ENCODE results near the gene AATF. TPM values are rescaled to one million over a fixed set of nuclear protein-coding genes. Genes with fewer than 3 reads are reported as not detected.

AATF gene
- total RNA-seq, 1 experiment from 2014 or later: 87.6 TPM

GRCh38 chr17:36942019-36942599, 6.6 kb upstream of the AATF start:
- peaks cover 6% of the 10 kb centered on the region for H3K4me1 Mint-ChIP-seq (ENCODE audit: low read depth, unreplicated experiment)
- TF ChIP-seq CTCF (IDR thresholded peaks at IDR 0.05; ENCODE audit: insufficient read depth in 1 of 2, low read depth in 1 of 2, low read length in 1 of 2, severe bottlenecking in 1 of 2, unreplicated experiment in 1 of 2): no peak
- DNase-seq: no peak
- H3K27me3 Mint-ChIP-seq (ENCODE audit: insufficient read depth, unreplicated experiment): peaks cover 31% of the 10 kb centered on the region
- CTCF ChIA-PET: no interaction called here
- Histone ChIP-seq H3K27me3 (replicated peaks; ENCODE audit: control insufficient read depth, insufficient read depth, low read length) (peaks cover 13% of the 10 kb centered on the region), H3K4me3 (ENCODE audit: low read depth, low read length) (no peak overlapping the region), H3K9me3 (no peaks in the 10 kb centered on the region), H3K4me1 (no peaks in the 10 kb centered on the region; the same call in 1 of the 2 replicates), H3K36me3 (ENCODE audit: control insufficient read depth, insufficient read depth, low read length) (no peaks in the 10 kb centered on the region)
- H3K9me3 Mint-ChIP-seq (ENCODE audit: unreplicated experiment): no peaks in the 10 kb centered on the region
- no peak overlapping the region for H3K27ac Mint-ChIP-seq (ENCODE audit: unreplicated experiment)
- no TSS peak for BruUV-seq (replicated peaks)
- POLR2A ChIA-PET: no interaction called here
- H3K36me3 Mint-ChIP-seq (ENCODE audit: insufficient read depth, unreplicated experiment): peaks cover 5% of the 10 kb centered on the region
- intact Hi-C loops (cut with micrococcal nuclease; ENCODE audit: unreplicated experiment): no loop called here
- H3K4me3 Mint-ChIP-seq (ENCODE audit: unreplicated experiment): no peak overlapping the region

GRCh38 chr17:36942631-36943125, 6.1 kb upstream of the AATF start:
- no peak for TF ChIP-seq CTCF (IDR thresholded peaks at IDR 0.05; ENCODE audit: insufficient read depth in 1 of 2, low read depth in 1 of 2, low read length in 1 of 2, severe bottlenecking in 1 of 2, unreplicated experiment in 1 of 2)
- no peaks in the 10 kb centered on the region for H3K9me3 ChIP-seq
- ChIA-PET CTCF (no interaction called here), POLR2A (no interaction called here)
- no TSS peak for BruUV-seq (replicated peaks)
- Mint-ChIP-seq H3K9me3 (ENCODE audit: unreplicated experiment) (no peaks in the 10 kb centered on the region), H3K4me3 (ENCODE audit: unreplicated experiment) (no peak overlapping the region), H3K27me3 (ENCODE audit: insufficient read depth, unreplicated experiment) (peaks cover 27% of the 10 kb centered on the region), H3K27ac (ENCODE audit: unreplicated experiment) (no peak overlapping the region), H3K4me1 (ENCODE audit: low read depth, unreplicated experiment) (peaks cover 6% of the 10 kb centered on the region), H3K36me3 (ENCODE audit: insufficient read depth, unreplicated experiment) (peaks cover 5% of the 10 kb centered on the region)
- H3K4me1 ChIP-seq: peaks cover under 1% of the 10 kb centered on the region; the same call in 1 of the 2 replicates
- no peaks in the 10 kb centered on the region for H3K36me3 ChIP-seq (ENCODE audit: control insufficient read depth, insufficient read depth, low read length)
- H3K4me3 ChIP-seq (ENCODE audit: low read depth, low read length): no peak overlapping the region
- intact Hi-C loops (cut with micrococcal nuclease; ENCODE audit: unreplicated experiment): no loop called here
- no peak for DNase-seq
- H3K27me3 ChIP-seq (replicated peaks; ENCODE audit: control insufficient read depth, insufficient read depth, low read length): peaks cover 11% of the 10 kb centered on the region

GRCh38 chr17:36943250-36944191, 5.2 kb upstream of the AATF start:
- Histone ChIP-seq H3K4me1 (peaks cover 4% of the 10 kb centered on the region; the same call in 1 of the 2 replicates), H3K9me3 (no peaks in the 10 kb centered on the region), H3K36me3 (ENCODE audit: control insufficient read depth, insufficient read depth, low read length) (no peaks in the 10 kb centered on the region), H3K27me3 (replicated peaks; ENCODE audit: control insufficient read depth, insufficient read depth, low read length) (peaks cover 7% of the 10 kb centered on the region), H3K4me3 (ENCODE audit: low read depth, low read length) (no peak overlapping the region)
- ChIA-PET CTCF (no interaction called here), POLR2A (no interaction called here)
- intact Hi-C loops (cut with micrococcal nuclease; ENCODE audit: unreplicated experiment): no loop called here
- Mint-ChIP-seq H3K4me3 (ENCODE audit: unreplicated experiment) (no peak overlapping the region), H3K27ac (ENCODE audit: unreplicated experiment) (no peak overlapping the region), H3K4me1 (ENCODE audit: low read depth, unreplicated experiment) (no peaks in the 10 kb centered on the region), H3K36me3 (ENCODE audit: insufficient read depth, unreplicated experiment) (peaks cover 7% of the 10 kb centered on the region), H3K27me3 (ENCODE audit: insufficient read depth, unreplicated experiment) (peaks cover 19% of the 10 kb centered on the region), H3K9me3 (ENCODE audit: unreplicated experiment) (no peaks in the 10 kb centered on the region)
- no peak for DNase-seq
- no peak for TF ChIP-seq CTCF (IDR thresholded peaks at IDR 0.05; ENCODE audit: insufficient read depth in 1 of 2, low read depth in 1 of 2, low read length in 1 of 2, severe bottlenecking in 1 of 2, unreplicated experiment in 1 of 2)
- no TSS peak for BruUV-seq (replicated peaks)
